Thoracic aorta (tissue), 2 donors: ENCODE measurements around the gene S1PR3. TPM values are rescaled to one million over a fixed set of nuclear protein-coding genes. Genes with fewer than 3 reads are reported as not detected.

ENCODE experiments used
- ATAC-seq: fragments of 150-250 bp; one replicate; pipeline ENCODE4 v1.8.0; 2017; ENCODE audit warnings: low read depth; ENCODE audit not compliant: insufficient number of reproducible peaks, low FRiP score
- DNase-seq: peaks from one replicate; pipeline ENCODE4 v3.0.0-alpha.2; 2020; ENCODE audit warnings: low spot score
- H3K27ac ChIP-seq, 2 donors: fragments of 200-600 bp; sonication (generic); 1 replicate in 1 of 2; 2 replicates in 1 of 2; pipeline ENCODE4 v1.5.1; 2016; ENCODE audit warnings: mild to moderate bottlenecking in 2 of 2, moderate library complexity in 2 of 2
- H3K27me3 ChIP-seq: fragments of 200-600 bp; sonication (generic); replicated peaks from 2 replicates; pipeline ENCODE4 v1.6.0; 2016; ENCODE audit warnings: mild to moderate bottlenecking; ENCODE audit not compliant: insufficient read depth
- H3K36me3 ChIP-seq: fragments of 200-600 bp; sonication (generic); one replicate; pipeline ENCODE4 v1.5.1; 2016
- H3K4me1 ChIP-seq, 2 donors: fragments of 200-600 bp; sonication (generic); 1 replicate in 1 of 2; 2 replicates in 1 of 2; pipeline versions ENCODE4 v1.5.1 to v1.6.0; 2016; ENCODE audit warnings: low read depth in 2 of 2, mild to moderate bottlenecking in 1 of 2; ENCODE audit not compliant: control insufficient read depth in 1 of 2
- H3K4me3 ChIP-seq: fragments of 200-600 bp; sonication (generic); 2 replicates; pipeline ENCODE4 v1.5.1; 2016; ENCODE audit warnings: mild to moderate bottlenecking
- H3K9me3 ChIP-seq: fragments of 200-600 bp; sonication (generic); 2 replicates; pipeline ENCODE4 v1.5.1; 2016
- total RNA-seq, 2 donors: library from RNA; depleted of rRNA; stranded (reverse); fragments of >200 nt; gene quantifications; one replicate each; pipeline versions ENCODE4 v1.1.0 to v1.2.3, GENCODE V29; 2016
- TF ChIP-seq, protein P1 (sequence below): fragments of 200-600 bp; sonication (generic); IDR thresholded peaks from one replicate; pipeline ENCODE4 v1.5.1; 2019; ENCODE audit warnings: antibody characterized with exemption

The S1PR3 gene
- total RNA-seq, 2 donors from 2014 or later: 125 to 173 TPM

DNA sequence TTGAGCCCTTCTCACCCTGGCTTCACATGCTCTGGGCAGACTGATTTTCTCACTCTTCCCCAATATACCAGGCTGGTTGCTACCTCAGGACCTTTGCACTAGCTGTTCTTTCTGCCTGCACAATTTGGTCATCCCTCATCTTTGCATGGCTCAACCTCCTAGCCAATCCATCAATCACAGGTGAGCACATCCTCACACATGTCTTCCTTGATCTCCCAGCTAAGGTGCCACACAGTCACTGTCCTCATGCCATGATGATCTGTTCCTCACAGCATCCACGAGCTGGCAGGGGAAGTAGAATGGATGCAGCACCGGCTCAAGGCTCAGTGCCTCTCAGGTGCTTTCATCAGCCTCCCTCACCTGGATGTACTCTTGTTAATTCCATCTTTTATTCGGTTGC is 30.6 kb upstream of the S1PR3 start:
- Histone ChIP-seq H3K36me3 (no peaks in the 10 kb centered on the region), H3K27ac (no peak overlapping the region), H3K27me3 (no peaks in the 10 kb centered on the region), H3K4me1 (no peaks in the 10 kb centered on the region), H3K4me3 (no peak overlapping the region), H3K9me3 (no peaks in the 10 kb centered on the region)
- TF ChIP-seq, protein P1, sequence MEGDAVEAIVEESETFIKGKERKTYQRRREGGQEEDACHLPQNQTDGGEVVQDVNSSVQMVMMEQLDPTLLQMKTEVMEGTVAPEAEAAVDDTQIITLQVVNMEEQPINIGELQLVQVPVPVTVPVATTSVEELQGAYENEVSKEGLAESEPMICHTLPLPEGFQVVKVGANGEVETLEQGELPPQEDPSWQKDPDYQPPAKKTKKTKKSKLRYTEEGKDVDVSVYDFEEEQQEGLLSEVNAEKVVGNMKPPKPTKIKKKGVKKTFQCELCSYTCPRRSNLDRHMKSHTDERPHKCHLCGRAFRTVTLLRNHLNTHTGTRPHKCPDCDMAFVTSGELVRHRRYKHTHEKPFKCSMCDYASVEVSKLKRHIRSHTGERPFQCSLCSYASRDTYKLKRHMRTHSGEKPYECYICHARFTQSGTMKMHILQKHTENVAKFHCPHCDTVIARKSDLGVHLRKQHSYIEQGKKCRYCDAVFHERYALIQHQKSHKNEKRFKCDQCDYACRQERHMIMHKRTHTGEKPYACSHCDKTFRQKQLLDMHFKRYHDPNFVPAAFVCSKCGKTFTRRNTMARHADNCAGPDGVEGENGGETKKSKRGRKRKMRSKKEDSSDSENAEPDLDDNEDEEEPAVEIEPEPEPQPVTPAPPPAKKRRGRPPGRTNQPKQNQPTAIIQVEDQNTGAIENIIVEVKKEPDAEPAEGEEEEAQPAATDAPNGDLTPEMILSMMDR: no peak
- ATAC-seq (no peak), DNase-seq (no peak)

DNA sequence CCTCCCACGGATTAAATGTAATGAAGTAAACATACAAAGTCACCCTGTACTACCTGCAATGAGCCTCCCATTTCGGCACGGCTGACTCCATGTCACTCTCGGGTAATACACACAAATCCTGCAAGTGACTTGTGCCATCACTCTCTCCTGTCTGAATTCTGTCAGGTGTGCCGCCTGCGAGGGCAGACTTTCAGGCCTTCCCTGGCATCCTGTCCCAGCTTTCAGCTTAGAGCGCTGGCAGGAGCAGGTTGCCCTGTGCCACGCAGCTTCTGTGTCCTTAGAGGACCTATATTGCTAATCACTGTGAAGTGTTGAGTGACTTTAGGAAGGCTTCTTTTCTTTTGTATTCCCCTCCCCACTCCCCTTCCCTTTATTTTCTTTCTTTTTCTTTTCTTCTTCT is 25.8 kb upstream of the S1PR3 start:
- DNase-seq: no peak
- TF ChIP-seq, protein P1: no peak
- ATAC-seq: no peak
- Histone ChIP-seq H3K9me3 (no peaks in the 10 kb centered on the region), H3K27me3 (no peaks in the 10 kb centered on the region), H3K36me3 (no peaks in the 10 kb centered on the region), H3K27ac (no peak overlapping the region), H3K4me3 (no peak overlapping the region), H3K4me1 (no peaks in the 10 kb centered on the region)

DNA sequence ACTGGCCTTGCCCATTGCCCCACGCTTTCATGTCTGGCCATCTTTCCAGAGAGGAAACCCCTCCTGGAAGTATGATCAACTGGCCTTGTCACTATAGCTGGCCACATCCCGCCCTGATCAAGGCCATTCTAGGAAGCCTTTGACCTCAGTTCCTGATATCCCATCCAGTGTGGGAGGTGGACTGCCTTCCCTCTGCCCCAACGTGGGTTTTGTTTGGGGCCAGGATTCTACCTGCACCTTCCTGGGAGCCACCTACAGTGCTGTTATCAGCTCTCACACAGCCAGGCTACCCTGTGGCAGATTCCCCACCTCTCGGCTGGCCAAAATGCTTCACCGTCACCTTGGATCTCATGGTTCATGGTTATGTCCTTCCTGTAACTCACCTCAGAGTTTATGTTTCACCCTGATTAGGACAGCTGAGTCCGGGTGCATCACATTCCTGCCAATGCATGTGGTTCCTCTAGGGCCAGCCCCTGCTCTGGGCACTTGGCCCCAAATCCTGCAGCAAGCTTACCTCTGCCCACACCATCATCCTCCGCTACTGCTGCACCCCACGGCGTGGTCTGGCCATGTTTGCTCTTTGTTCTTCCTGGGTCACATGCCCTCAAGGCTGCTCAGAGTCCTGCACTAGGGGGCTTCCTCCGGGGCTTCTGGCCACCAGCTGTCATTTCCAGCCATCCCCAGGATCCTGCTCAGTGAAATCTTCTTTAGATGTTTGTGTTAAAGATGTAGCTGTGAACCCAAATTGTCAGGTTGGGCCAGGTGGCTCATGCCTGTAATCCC is 24.2 kb upstream of the S1PR3 start:
- ATAC-seq: no peak
- TF ChIP-seq, protein P1: no peak
- Histone ChIP-seq H3K27me3 (no peaks in the 10 kb centered on the region), H3K4me3 (no peak overlapping the region), H3K36me3 (no peaks in the 10 kb centered on the region), H3K27ac (no peak overlapping the region), H3K4me1 (no peaks in the 10 kb centered on the region), H3K9me3 (no peaks in the 10 kb centered on the region)
- DNase-seq: no peak

DNA sequence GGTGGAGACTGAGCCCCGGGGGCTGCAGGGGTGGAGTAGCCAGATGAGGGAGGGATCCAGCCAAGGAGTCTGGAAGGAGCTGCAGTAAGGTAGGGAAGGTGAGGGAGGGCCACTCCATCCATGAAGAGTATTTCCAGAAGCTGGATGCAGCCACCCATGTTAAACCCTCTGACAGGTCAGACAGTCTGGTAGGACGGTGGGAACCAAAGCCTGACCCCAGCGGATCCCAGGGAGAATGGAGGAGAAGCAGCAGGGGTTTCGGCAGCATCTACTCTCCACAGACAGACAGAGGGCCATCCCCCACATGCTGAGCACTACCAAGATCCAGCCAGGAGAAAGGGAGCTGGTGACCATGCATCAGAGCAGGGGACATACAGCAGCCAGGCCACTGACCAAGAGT is 22.5 kb upstream of the S1PR3 start:
- Histone ChIP-seq H3K27me3 (no peaks in the 10 kb centered on the region), H3K36me3 (no peaks in the 10 kb centered on the region), H3K27ac (no peak overlapping the region), H3K4me1 (no peaks in the 10 kb centered on the region), H3K9me3 (no peaks in the 10 kb centered on the region), H3K4me3 (no peak overlapping the region)
- ATAC-seq (no peak), DNase-seq (no peak)
- TF ChIP-seq, protein P1: no peak

DNA sequence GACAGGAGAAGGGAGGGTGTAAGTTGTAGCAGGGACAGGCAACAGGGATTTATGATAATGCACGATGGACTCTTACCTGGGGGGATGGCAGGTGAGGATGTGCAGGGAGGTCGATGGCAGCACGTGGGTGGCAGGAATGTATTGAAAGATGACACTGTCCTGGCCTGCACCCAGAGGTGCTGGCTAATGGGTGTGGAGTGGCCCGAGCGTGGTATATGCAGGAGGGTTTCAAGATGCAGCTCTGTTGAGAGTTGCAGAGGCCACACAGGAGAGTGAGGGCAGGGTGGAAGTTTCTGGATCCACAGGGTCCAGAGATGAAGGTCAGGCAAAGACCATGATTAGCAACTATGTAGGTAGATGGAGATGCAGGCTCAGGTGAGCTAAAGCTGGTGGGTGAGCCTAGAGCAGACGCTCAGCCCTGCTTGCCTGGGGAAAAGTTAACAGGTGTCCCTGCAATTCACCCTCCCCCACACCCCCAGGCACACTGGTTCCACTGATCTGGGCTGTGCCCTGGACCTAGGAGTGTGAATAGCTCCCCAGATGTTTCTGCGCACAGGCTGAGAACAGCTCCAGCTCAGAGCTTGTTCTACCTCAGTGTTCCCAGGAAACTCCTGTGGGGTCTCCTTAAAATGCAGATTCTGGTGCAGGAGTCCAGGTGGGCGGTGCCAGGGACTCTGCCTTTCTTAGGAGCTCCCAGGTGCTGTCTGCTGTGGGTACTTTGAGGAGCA is 21.5 kb upstream of the S1PR3 start:
- H3K4me1 ChIP-seq: no peaks in the 10 kb centered on the region
- no peaks in the 10 kb centered on the region for H3K9me3 ChIP-seq
- DNase-seq: no peak
- H3K27ac ChIP-seq: no peak overlapping the region
- no peak for ATAC-seq
- H3K36me3 ChIP-seq: no peaks in the 10 kb centered on the region
- H3K27me3 ChIP-seq: no peaks in the 10 kb centered on the region
- TF ChIP-seq, protein P1: no peak
- no peak overlapping the region for H3K4me3 ChIP-seq
